Hepatic stellate cell (primary cell): Measurements from ENCODE around the gene GPR87.

ENCODE experiments used
- DNase-seq: peaks from one replicate; pipeline ENCODE4 v3.0.0; 2011; ENCODE audit warnings: low spot score

Gene GPR87

GRCh38 chr3:151315846-151316245 is 774 bp downstream of the GPR87 start:
- no peak for DNase-seq

- DNase-seq, result no peak
These were observed 1.5 kb downstream of the GPR87 start for GRCh38 chr3:151315136-151315535.

GRCh38 chr3:151314593-151314992 is 2.0 kb downstream of the GPR87 start:
- no peak for DNase-seq

DNA sequence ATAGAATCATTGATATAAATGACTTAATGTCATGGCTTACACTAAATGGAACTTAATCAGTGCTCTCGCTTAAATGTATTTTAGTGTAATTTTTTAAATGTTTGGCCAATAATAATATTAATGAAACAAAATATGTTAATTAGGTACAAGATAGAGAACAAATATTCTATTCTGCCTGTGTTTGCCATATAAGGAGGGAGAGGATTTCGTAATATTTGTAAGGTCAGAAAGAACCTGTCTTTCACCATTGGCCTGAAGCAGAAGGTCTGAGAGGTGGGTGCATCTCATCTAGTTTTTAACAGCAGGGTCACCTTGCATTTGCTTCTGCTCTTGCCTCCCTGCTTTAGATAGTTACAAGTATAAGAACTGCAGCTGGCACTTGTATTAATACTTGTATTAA is 2.5 kb downstream of the GPR87 start:
- no peak for DNase-seq

DNA sequence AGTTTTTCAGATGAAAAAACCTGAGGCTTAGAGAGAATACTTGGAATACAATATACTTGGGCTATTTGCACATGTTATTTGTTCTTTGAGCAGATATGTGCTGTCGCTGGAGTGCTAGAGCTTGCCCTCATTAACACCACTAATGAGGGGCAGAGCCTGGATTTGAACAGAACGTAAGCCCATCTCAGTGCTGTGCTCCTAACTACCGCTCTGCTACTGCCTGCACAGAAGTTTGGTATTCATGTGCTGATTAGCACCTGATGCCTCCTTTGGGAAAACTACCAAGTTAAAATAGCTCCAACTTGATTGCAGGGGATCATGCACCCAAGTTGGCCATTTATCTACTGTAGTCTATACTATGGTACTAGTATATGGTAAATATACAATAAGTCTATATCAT is 3.6 kb downstream of the GPR87 start:
- DNase-seq, result no peak

DNA sequence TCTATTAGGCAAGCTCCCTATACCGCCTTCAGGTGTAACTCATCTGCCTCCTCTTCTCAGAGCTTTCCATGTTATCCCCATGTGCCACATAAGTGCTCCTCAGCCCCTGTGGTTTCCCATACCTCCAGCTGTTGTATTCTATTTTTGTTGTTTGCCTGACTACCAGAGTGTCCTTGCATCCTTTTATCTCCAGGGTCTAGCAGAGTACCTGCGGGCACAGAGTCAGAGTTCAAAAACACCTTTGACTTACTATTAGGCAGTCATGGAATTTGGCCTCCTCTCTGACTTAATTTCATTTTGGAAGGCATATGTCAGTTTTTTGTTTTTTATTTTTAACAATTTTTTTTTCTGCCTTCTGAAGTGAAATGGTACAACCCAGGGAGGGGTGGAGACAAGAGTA is 7.1 kb downstream of the GPR87 start:
- no peak for DNase-seq

- DNase-seq, result no peak
These were observed 8.8 kb downstream of the GPR87 start for GRCh38 chr3:151307583-151308488.

- no peak for DNase-seq
These were observed 9.5 kb downstream of the GPR87 start for GRCh38 chr3:151307131-151307530.

- no peak for DNase-seq
These were observed 10.3 kb downstream of the GPR87 start for GRCh38 chr3:151306168-151306810.

DNA sequence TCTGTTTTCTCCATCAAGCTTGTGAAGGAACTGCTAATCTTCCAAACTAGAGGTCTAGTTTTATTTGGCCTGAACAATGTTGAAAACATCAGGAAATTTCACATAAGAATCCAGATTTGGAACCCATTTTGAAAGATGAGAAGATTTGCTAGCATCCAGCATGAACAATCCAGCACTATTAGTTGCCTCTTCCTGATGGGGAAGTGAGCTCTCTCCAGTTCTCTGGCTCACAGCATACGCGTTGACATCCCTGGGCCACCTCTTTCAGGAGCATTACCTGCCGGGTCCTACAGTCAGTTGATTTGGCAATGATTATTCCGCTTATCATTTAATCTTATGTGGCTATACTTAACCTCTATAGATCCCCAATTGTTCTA is 10.9 kb downstream of the GPR87 start:
- DNase-seq, result no peak

DNA sequence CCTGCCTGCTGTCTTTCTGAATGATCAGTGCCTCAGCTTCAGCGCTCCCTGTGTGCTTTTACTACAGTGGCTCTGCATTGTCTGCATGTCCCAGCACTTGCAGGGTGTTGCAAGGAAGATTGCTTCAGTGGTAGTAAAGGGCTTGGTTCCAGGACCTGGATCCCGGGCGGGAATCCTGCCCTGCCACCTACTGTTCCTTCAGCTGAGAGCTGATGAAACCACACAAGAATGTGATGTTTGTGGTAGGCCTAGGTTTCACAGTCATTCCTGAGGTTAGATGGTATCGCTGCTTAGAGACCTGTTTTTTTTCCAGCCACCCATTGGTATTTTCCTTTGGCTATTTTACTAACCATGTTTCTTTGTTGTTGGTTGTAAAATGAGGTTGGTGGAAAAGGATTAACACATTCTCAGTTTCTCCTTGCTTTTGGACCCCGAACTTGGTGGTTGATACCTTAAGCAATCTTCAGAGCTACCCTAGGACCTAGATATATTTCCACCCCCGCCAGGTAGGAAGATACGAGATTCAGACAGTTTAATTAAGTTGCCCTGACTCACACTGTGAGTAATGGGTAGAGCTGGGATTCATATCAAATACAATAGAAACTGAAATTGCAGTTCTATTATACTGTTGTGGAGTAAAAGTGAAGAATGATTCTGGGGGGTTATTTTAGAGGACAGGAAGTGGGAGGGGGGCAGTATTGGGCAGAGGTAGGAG is 11.4 kb downstream of the GPR87 start:
- DNase-seq, result peak; percentile 77

GRCh38 chr3:151303751-151304150 is 12.9 kb downstream of the GPR87 start:
- no peak for DNase-seq

DNA sequence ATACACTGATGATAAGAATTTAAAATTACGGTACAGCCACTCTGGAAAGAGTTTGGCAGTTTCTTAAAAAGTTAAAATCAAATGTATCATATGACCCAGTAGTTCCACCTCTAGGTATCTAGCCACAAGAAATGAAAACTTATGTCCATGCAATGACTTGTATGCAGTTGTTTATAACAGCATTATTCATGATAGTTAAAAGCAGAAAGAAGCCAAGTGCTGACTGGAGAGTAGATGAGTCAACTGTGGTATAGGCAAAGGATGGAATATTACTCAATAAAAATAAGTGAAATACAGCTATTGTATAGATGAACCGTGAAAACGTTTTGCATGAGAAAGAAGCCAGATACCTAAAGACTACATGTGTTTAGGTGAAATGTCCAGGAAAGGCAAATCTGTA is 14.8 kb downstream of the GPR87 start:
- no peak for DNase-seq

- DNase-seq, result no peak
These were observed 16.1 kb downstream of the GPR87 start for GRCh38 chr3:151300539-151300938.

- no peak for DNase-seq
These were observed 17.6 kb downstream of the GPR87 start for GRCh38 chr3:151299006-151299405.

DNA sequence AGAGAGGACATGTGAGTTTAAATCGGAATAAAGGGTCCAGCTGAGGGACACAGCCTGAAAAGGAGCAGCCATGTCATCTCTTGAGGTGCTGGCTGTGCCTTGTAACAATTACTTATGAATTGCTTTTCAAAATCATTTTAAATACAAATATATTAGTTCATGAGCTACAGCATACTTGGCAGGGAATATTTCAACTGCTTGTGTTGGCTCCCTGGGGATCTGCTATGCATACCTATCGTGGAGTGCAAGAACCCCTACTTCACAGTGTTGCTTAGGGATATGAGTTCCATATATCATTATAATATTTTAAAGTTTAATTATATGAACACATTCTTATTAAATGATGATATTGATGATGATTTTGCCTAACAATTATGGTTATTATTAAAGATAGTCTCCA is 19.2 kb downstream of the GPR87 start:
- no peak for DNase-seq

GRCh38 chr3:151296226-151296625 is 20.4 kb downstream of the GPR87 start:
- no peak for DNase-seq

DNA sequence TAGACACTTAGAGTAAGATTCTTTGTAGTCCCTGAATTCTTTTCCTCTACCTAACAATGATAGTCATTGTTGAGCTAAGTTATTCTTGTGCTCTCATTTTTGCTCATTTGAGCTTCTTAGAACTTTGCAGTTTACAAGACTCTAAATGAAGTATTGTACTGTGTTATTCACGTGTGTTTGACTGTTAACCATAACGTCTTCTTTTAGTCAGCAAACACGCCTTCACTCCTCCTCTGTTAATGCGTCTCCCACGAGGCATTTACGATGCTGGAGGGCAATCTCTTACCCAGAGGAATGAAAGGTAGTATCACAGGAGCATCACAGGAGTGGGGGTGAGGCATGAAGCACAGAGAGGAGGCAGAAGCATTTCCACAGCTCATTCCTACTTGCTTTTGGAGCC is 23.5 kb downstream of the GPR87 start:
- DNase-seq, result no peak

- peak; percentile 26 for DNase-seq
These were observed 25.9 kb downstream of the GPR87 start for GRCh38 chr3:151290673-151291072.

DNA sequence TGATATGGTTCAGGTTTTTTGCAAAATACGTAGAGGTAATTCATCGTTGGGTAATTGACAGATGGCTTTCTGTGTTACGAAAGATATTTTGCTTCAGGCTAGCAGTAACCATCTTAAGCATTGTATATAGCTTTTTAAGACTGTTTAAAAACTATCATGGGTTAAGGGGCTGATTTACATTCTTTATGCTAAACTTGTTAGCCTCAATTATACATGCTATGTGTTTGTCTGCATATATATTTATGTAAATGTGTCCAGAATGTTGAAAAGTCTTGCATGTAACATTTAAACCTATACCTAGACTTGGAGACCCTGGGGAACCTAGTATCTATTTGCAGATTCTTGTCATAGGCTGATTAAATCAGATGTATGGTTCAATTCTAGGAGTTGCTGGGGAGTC is 27.2 kb downstream of the GPR87 start:
- DNase-seq, result no peak

GRCh38 chr3:151285940-151286339 is 30.7 kb downstream of the GPR87 start:
- no peak for DNase-seq

DNA sequence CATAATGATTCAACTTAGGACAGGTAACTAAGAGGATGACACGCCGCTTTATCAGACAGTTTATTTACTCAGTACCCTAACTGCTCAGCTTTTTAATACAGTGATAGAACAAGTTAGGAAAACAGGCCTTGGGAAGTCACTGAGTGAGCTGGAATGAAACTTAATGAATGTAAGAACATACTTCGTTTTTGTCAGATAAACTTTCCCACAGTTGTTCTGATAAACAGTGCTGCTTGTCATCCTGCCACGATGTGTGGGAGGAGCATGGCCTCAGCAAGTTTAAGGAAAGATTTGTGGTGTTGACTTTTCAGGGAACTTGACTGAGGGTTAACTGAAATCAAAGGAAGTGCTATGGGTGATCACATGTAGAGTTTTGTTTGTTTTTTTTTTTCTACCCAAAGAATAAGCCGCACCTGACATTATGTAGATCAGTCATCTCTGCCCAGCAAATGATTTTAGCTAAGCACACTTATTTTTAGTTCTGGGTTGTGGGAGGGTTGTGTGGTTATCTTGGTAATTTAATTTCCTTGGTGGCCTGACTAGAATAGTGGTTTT is 32.6 kb downstream of the GPR87 start:
- no peak for DNase-seq

DNA sequence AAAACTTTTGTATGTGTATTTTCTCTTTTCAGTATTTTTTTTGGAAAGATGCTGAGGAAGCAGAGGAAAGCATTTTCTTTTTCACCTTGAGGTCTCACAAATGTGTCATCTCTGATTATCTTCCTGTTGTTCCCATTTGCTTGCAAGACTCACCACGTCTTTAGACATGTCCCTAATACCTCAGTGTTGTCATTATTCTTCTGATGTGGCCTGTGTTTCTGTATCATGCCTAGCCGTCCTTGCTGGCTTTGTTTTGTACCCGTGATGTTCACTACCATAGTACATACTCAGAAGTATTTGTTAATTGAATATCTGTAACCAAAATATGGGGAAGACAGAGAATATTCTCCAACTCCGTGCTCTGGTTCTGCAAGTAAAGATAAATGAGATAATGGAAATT is 33.2 kb downstream of the GPR87 start:
- DNase-seq, result no peak
